Kidney (tissue), 14 donors: ENCODE measurements around the gene RUFY3. TPM values are rescaled to one million over a fixed set of nuclear protein-coding genes. Genes with fewer than 3 reads are reported as not detected.

ENCODE experiments used
- DNase-seq, 5 donors: peaks; one replicate each; pipeline ENCODE4 v3.0.0-alpha.2; 2013 to 2020
- FAIRE-seq: peaks from 2 replicates; lab custom pipeline; 2012; peaks lifted over from hg19 to GRCh38; lab: Jason Lieb, UNC
- H3K27ac ChIP-seq, 2 donors: one replicate each; pipeline ENCODE4 v1.7.0; 2013; ENCODE audit warnings: low read depth in 2 of 2, low read length in 2 of 2, inconsistent platforms in 1 of 2
- H3K27me3 ChIP-seq: one replicate; pipeline ENCODE4 v1.7.1; 2013; ENCODE audit warnings: low read length, inconsistent platforms; ENCODE audit not compliant: control insufficient read depth, insufficient read depth
- H3K36me3 ChIP-seq, 3 donors: one replicate each; pipeline versions ENCODE4 v1.7.0 to v1.7.1; 2013; ENCODE audit warnings: low read length in 3 of 3, control low read depth in 1 of 3, inconsistent platforms in 1 of 3; ENCODE audit not compliant: insufficient read depth in 3 of 3, control insufficient read depth in 2 of 3
- H3K4me1 ChIP-seq, 3 donors: one replicate each; pipeline versions ENCODE4 v1.7.0 to v1.7.1; 2013; ENCODE audit warnings: low read length in 3 of 3, inconsistent platforms in 1 of 3, low read depth in 1 of 3; ENCODE audit not compliant: control insufficient read depth in 2 of 3, insufficient read depth in 2 of 3
- H3K4me3 ChIP-seq, 3 donors: one replicate each; pipeline versions ENCODE4 v1.7.0 to v1.8.1; 2013; ENCODE audit warnings: low read length in 3 of 3, control low read depth in 1 of 3, inconsistent platforms in 1 of 3
- H3K9ac ChIP-seq, 3 donors: one replicate each; pipeline versions ENCODE4 v1.7.0 to v1.7.1; 2013; ENCODE audit warnings: low read length in 3 of 3, control low read depth in 1 of 3, inconsistent platforms in 1 of 3
- H3K9me3 ChIP-seq, 3 donors: one replicate each; pipeline versions ENCODE4 v1.7.0 to v1.7.1; 2013; ENCODE audit warnings: low read length in 3 of 3, control low read depth in 1 of 3, inconsistent platforms in 1 of 3; ENCODE audit not compliant: control insufficient read depth in 2 of 3, insufficient read depth in 1 of 3
- intact Hi-C: fragments of 100-400 bp; cut with DNase I; formaldehyde crosslinking; loops from one replicate; pipeline ENCODE4 v1.11.1; 2022
- polyA plus RNA-seq: library from polyadenylated mRNA; stranded (reverse); fragments of 350-450 nt; fragmentation: Illumina TruSeq; extraction: RNeasy Lipid Tissue Mini Kit (QIAGEN cat#74804); gene quantifications from one replicate; pipeline ENCODE4 v1.2.3, GENCODE V29; 2014; ENCODE audit warnings: low read depth, low replicate concordance; ENCODE audit not compliant: insufficient read depth
- total RNA-seq: library from RNA; stranded (reverse); fragmentation: NEBNext Ultra II Directional; extraction: Animal tissue kit (Norgen Biotek cat#: 25700); gene quantifications from one replicate; pipeline ENCODE4 v1.2.1, GENCODE V29; 2021
- TF ChIP-seq, protein P1 (sequence below): IDR thresholded peaks from 3 replicates; pipeline ENCODE4 v1.5.1; 2012; ENCODE audit warnings: mild to moderate bottlenecking, moderate library complexity, borderline replicate concordance; ENCODE audit not compliant: insufficient read depth; ENCODE audit errors: extremely low read depth
- donor health status: control.
- donor health status: control.
- donor health status: control.
- donor health status: control.
- donor health status: control.
- donor health status: DM: yes; HTN: yes; CAD: no.
- donor health status: Normal renal cell carcinoma (clear cell type).

Gene RUFY3
- total and polyA plus RNA-seq, 2 donors from 2014 or later, result 40.6 to 72.5 TPM

DNA sequence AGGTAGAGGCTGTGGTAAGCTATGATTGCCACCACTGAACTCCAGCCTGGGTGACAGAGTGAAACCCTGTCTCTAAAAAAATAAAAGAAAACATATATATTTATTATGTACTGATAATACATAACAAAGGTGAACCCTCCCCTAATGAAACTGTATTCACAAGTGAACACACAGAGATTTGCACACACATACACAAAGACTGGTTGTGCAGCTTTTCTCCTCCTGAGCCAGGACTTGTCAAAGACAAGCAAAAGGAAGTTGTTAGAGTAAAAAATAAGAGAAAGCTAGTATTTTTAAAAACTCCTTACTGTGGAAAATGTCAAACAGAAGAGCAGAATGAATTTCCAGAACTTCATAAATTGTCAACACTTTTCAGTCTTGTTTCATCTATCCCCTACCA lies 119.4 kb downstream of the RUFY3 start:
- DNase-seq (no peak), FAIRE-seq (no peak)
- intact Hi-C loops, result no loop called here
- Histone ChIP-seq H3K27ac (no peak overlapping the region), H3K9me3 (no peaks in the 10 kb centered on the region), H3K4me3 (no peak overlapping the region), H3K4me1 (peaks cover 0 to 7% (median 3%) of the 10 kb centered on the region in 3 donors), H3K27me3 (no peaks in the 10 kb centered on the region), H3K9ac (no peak overlapping the region), H3K36me3 (no peaks in the 10 kb centered on the region)
- TF ChIP-seq, protein P1, sequence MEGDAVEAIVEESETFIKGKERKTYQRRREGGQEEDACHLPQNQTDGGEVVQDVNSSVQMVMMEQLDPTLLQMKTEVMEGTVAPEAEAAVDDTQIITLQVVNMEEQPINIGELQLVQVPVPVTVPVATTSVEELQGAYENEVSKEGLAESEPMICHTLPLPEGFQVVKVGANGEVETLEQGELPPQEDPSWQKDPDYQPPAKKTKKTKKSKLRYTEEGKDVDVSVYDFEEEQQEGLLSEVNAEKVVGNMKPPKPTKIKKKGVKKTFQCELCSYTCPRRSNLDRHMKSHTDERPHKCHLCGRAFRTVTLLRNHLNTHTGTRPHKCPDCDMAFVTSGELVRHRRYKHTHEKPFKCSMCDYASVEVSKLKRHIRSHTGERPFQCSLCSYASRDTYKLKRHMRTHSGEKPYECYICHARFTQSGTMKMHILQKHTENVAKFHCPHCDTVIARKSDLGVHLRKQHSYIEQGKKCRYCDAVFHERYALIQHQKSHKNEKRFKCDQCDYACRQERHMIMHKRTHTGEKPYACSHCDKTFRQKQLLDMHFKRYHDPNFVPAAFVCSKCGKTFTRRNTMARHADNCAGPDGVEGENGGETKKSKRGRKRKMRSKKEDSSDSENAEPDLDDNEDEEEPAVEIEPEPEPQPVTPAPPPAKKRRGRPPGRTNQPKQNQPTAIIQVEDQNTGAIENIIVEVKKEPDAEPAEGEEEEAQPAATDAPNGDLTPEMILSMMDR, result no peak

DNA sequence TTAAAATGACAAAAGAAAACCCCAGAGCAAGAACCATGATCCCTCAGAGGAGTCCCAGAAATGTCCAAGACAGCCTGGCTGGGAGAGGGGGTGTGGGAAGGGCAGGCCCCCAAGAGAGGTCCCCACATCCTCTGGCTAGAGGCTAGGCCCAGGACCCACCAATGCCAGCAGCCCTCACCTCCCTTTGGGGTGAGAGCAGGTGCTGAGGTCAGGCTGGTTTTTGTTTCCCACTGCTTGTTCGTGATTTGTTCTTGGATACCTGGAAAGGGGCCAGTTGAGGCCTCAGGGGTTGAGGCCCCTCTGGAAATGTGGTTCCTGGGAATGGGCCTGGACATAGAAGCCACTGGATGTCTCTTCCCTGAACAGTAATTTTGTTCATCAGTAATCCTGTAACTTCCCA lies 120.2 kb downstream of the RUFY3 start:
- H3K9me3 ChIP-seq, result no peaks in the 10 kb centered on the region
- DNase-seq (peak in 1 of 5 donors; percentile 56), FAIRE-seq (no peak)
- no peak overlapping the region for H3K9ac ChIP-seq
- no peaks in the 10 kb centered on the region for H3K36me3 ChIP-seq
- no peak overlapping the region for H3K27ac ChIP-seq
- intact Hi-C loops, result no loop called here
- H3K4me1 ChIP-seq, result peaks cover 0 to 3% (median 0%) of the 10 kb centered on the region in 3 donors
- no peak overlapping the region for H3K4me3 ChIP-seq
- H3K27me3 ChIP-seq, result no peaks in the 10 kb centered on the region
- TF ChIP-seq, protein P1, result no peak

DNA sequence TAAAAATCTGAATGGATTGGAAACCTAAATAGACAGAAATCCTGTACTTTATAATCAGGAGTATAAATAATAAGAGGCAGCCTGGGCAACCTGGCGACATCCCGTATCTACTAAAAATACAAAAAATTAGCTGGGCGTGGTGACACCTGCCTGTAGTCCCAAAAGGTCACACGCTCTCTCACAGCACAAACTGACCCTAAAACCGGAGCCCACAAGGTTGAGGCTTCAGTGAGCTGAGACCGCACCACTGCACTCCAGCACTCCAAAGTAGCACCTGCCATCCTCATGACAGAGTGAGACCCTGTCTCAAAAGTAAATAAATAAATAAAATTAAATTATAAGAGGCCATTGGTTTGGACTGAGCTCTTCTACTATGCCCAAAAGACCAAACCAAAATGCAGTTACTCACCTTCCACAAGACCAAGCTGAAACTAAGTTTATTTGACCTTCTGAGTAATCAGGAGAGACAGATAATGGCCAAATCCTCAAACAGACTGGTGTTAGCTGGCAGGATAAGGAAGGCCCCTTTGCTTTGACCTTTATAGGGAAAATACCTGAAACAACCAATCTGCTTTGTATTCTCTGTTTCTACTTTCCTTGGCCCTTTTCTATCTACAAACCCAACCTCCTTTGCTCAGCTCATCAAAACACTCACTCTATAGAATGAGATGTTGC lies 121.1 kb downstream of the RUFY3 start:
- no peaks in the 10 kb centered on the region for H3K27me3 ChIP-seq
- no peaks in the 10 kb centered on the region for H3K36me3 ChIP-seq
- peaks cover 0 to 3% (median 0%) of the 10 kb centered on the region in 3 donors for H3K4me1 ChIP-seq
- DNase-seq, result peak in 1 of 5 donors; percentile 29
- no peaks in the 10 kb centered on the region for H3K9me3 ChIP-seq
- intact Hi-C loops, result no loop called here
- no peak overlapping the region for H3K9ac ChIP-seq
- H3K4me3 ChIP-seq, result no peak overlapping the region
- TF ChIP-seq, protein P1, result no peak
- no peak for FAIRE-seq
- H3K27ac ChIP-seq, result no peak overlapping the region
